K562 (cell line): Measurements from ENCODE around the gene NLRP5.

Source experiments
- HNRNPL ChIP-seq: fragments of 200-400 bp; formaldehyde crosslinking; IDR thresholded peaks from 2 replicates; pipeline ENCODE4 v1.6.1; 2017; ENCODE audit warnings: low read depth, mild to moderate bottlenecking, low read length
- TEAD4 ChIP-seq, 2 experiments: sonication (generic) in 1 of 2; formaldehyde crosslinking in 1 of 2; IDR thresholded peaks; 2 replicates each; pipeline versions ENCODE4 v1.6.1 to v1.8.0; 2012 to 2022; ENCODE audit warnings: borderline replicate concordance in 1 of 2, inconsistent platforms in 1 of 2, low read length in 1 of 2, mild to moderate bottlenecking in 1 of 2, missing genetic modification reagents in 1 of 2

- TF ChIP-seq TEAD4 (IDR thresholded peaks at IDR 0.05; ENCODE audit: low read length) (no peak), TEAD4 (CRISPR knock-in tag; IDR thresholded peaks at IDR 0.05; ENCODE audit: borderline replicate concordance) (no peak), HNRNPL (no peak)
Observed at GRCh38 chr19:56014765-56015164, 28.2 kb downstream of the NLRP5 start.
